Measurements from ENCODE around the gene PDE1C. TPM values are rescaled to one million over a fixed set of nuclear protein-coding genes. Genes with fewer than 3 reads are reported as not detected.

Gene PDE1C
- total and polyA plus RNA-seq, 2 experiments from 2014 or later: 0.38 to 2.3 TPM

GRCh38 chr7:31937982-31938381, 132.2 kb downstream of the PDE1C start:
- H3K9me3 ChIP-seq (ENCODE audit: low read depth): no peaks in the 10 kb centered on the region
- no peak overlapping the region for H3K4me3 ChIP-seq
- H3K36me3 ChIP-seq: no peaks in the 10 kb centered on the region
- no peak for TF ChIP-seq CTCF (IDR thresholded peaks at IDR 0.05; ENCODE audit: low read depth, low read length)
- no peak for DNase-seq (ENCODE audit: low read depth in 1 of 2, low spot score in 1 of 2)
- H3K27me3 ChIP-seq: no peaks in the 10 kb centered on the region
- no peak overlapping the region for H3K27ac ChIP-seq
- H3K4me1 ChIP-seq (ENCODE audit: low read depth): no peaks in the 10 kb centered on the region

- no peaks in the 10 kb centered on the region for H3K9me3 ChIP-seq (ENCODE audit: low read depth)
- H3K36me3 ChIP-seq: no peaks in the 10 kb centered on the region
- H3K27me3 ChIP-seq: no peaks in the 10 kb centered on the region
- no peaks in the 10 kb centered on the region for H3K4me1 ChIP-seq (ENCODE audit: low read depth)
- no peak overlapping the region for H3K4me3 ChIP-seq
- TF ChIP-seq CTCF (IDR thresholded peaks at IDR 0.05; ENCODE audit: low read depth, low read length): no peak
- DNase-seq (ENCODE audit: low read depth in 1 of 2, low spot score in 1 of 2): no peak
- H3K27ac ChIP-seq: no peak overlapping the region
These were observed 134.8 kb downstream of the PDE1C start for GRCh38 chr7:31935124-31936054.

- no peak overlapping the region for H3K4me3 ChIP-seq
- H3K4me1 ChIP-seq (ENCODE audit: low read depth): no peaks in the 10 kb centered on the region
- H3K9me3 ChIP-seq (ENCODE audit: low read depth): no peaks in the 10 kb centered on the region
- TF ChIP-seq CTCF (IDR thresholded peaks at IDR 0.05; ENCODE audit: low read depth, low read length): no peak
- peak in 1 of 2 donors; percentile 12 for DNase-seq (ENCODE audit: low read depth in 1 of 2, low spot score in 1 of 2)
- no peak overlapping the region for H3K27ac ChIP-seq
- no peaks in the 10 kb centered on the region for H3K36me3 ChIP-seq
- H3K27me3 ChIP-seq: no peaks in the 10 kb centered on the region
These were observed 135.7 kb downstream of the PDE1C start for GRCh38 chr7:31934551-31934950.

- H3K36me3 ChIP-seq: no peaks in the 10 kb centered on the region
- TF ChIP-seq CTCF (IDR thresholded peaks at IDR 0.05; ENCODE audit: low read depth, low read length): no peak
These were observed 136.7 kb downstream of the PDE1C start for GRCh38 chr7:31933481-31933880.

GRCh38 chr7:31926991-31927584, 143.1 kb downstream of the PDE1C start:
- H3K36me3 ChIP-seq: no peaks in the 10 kb centered on the region
- no peaks in the 10 kb centered on the region for H3K4me1 ChIP-seq (ENCODE audit: low read depth)
- no peak overlapping the region for H3K27ac ChIP-seq
- no peak overlapping the region for H3K4me3 ChIP-seq
- H3K27me3 ChIP-seq: no peaks in the 10 kb centered on the region
- TF ChIP-seq CTCF (IDR thresholded peaks at IDR 0.05; ENCODE audit: low read depth, low read length): no peak
- DNase-seq (ENCODE audit: low read depth in 1 of 2, low spot score in 1 of 2): no peak
- H3K9me3 ChIP-seq (ENCODE audit: low read depth): no peaks in the 10 kb centered on the region

More at GRCh38 chr7:31933481-31933880, 136.7 kb downstream of the PDE1C start:
- Histone ChIP-seq H3K9me3 (ENCODE audit: low read depth) (no peaks in the 10 kb centered on the region), H3K27me3 (no peaks in the 10 kb centered on the region), H3K27ac (no peak overlapping the region), H3K4me3 (no peak overlapping the region), H3K4me1 (ENCODE audit: low read depth) (no peaks in the 10 kb centered on the region)
- no peak for DNase-seq (ENCODE audit: low read depth in 1 of 2, low spot score in 1 of 2)

Measured in cardiac muscle cell (in vitro differentiated cells and primary cell).